Body of pancreas (tissue), 4 donors: ENCODE measurements around the gene BCKDK. TPM values are rescaled to one million over a fixed set of nuclear protein-coding genes. Genes with fewer than 3 reads are reported as not detected.

Source experiments
- ATAC-seq: fragments of 150-250 bp; one replicate; pipeline ENCODE4 v1.9.1; 2016
- DNase-seq, 4 donors: peaks; one replicate each; pipeline ENCODE4 v3.0.0-alpha.2; 2019
- H3K27ac ChIP-seq, 4 donors: fragments of 200-600 bp; sonication (generic); 1 replicate in 3 of 4; 2 replicates in 1 of 4; pipeline versions ENCODE4 v1.5.1 to v1.6.1; 2016 to 2019; ENCODE audit warnings: mild to moderate bottlenecking in 1 of 4, mixed read lengths in 1 of 4, moderate library complexity in 1 of 4
- H3K27me3 ChIP-seq, 2 donors: fragments of 200-600 bp; sonication (generic); one replicate each; pipeline ENCODE4 v1.6.0; 2016; ENCODE audit warnings: mild to moderate bottlenecking in 1 of 2
- H3K36me3 ChIP-seq, 2 donors: fragments of 200-600 bp; sonication (generic); replicated peaks in 1 of 2; 2 replicates each; pipeline ENCODE4 v1.5.1; 2016; ENCODE audit warnings: low read depth in 2 of 2; ENCODE audit not compliant: insufficient read depth in 1 of 2
- H3K4me1 ChIP-seq: fragments of 200-600 bp; sonication (generic); one replicate; pipeline ENCODE4 v1.6.0; 2016
- H3K4me3 ChIP-seq, 2 donors: fragments of 200-600 bp; sonication (generic); 1 replicate in 1 of 2; 2 replicates in 1 of 2; pipeline ENCODE4 v1.5.1; 2016 to 2019
- H3K9me3 ChIP-seq, 3 donors: fragments of 200-600 bp; sonication (generic); 1 replicate in 2 of 3; 2 replicates in 1 of 3; pipeline ENCODE4 v1.5.1; 2016
- POLR2A ChIP-seq, 3 donors: fragments of 450-650 bp; IDR thresholded peaks; one replicate each; pipeline ENCODE4 v1.6.1; 2016; ENCODE audit warnings: antibody characterized with exemption in 3 of 3, mild to moderate bottlenecking in 2 of 3
- WGBS, 2 donors: methylation state at CpG; one replicate each; pipeline ENCODE4 v1.1.5; 2017; 5-methylcytosine and 5-hydroxymethylcytosine counted together
- intact Hi-C: fragments of 100-400 bp; cut with DNase I; formaldehyde crosslinking; loops from one replicate; pipeline ENCODE4 v1.15.1; 2023
- total RNA-seq, 2 donors: library from RNA; depleted of rRNA; stranded (reverse); fragments of >200 nt; gene quantifications; one replicate each; pipeline ENCODE4 v1.1.0, GENCODE V29; 2016
- TF ChIP-seq, protein P1 (sequence below), 7 experiments: fragments of 450-650 bp in 4 of 7; fragments of 200-600 bp in 3 of 7; sonication (generic) in 3 of 7; IDR thresholded peaks; one replicate each; pipeline ENCODE4 v1.5.1; 2016 to 2019; ENCODE audit warnings: antibody characterized with exemption in 7 of 7

BCKDK gene
- total RNA-seq, 2 donors from 2014 or later = 33.9 to 61.7 TPM

DNA sequence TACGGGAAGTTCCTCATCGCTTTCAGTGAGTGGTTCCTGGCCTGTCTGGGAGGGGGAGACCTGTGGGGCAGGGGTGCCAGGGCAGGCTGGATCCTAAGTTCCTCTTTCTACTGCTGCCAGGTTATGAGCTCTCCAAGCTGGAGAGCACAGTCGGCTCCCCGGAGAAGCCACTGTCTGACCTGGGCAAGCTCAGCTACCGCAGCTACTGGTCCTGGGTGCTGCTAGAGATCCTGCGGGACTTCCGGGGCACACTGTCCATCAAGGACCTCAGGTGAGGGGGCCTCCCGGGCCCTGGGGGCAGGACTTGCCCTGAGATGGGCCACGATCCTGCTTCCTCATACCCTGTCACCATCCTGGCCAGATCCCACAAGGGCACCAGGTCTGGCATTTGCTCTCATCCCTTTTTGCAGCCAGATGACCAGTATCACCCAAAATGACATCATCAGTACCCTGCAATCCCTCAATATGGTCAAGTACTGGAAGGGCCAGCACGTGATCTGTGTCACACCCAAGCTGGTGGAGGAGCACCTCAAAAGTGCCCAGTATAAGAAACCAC lies 22.2 kb downstream of the BCKDK start:
- Histone ChIP-seq H3K4me1 (peaks cover 71% of the 10 kb centered on the region), H3K36me3 (peaks cover 0 to 4% of the 10 kb centered on the region in 2 donors), H3K4me3 (no peak overlapping the region), H3K27me3 (no peaks in the 10 kb centered on the region), H3K9me3 (no peaks in the 10 kb centered on the region), H3K27ac (peak overlapping the region; percentile 89 to 98 (median 94))
- 34 to 42% methylated on average over 4 to 10 of the region's 10 CpGs for WGBS, 2 donors
- peak in 3 of 4 donors; percentile 58 to 65 (median 62) for DNase-seq
- TF ChIP-seq POLR2A (IDR thresholded peaks at IDR 0.05) = no peak
- TF ChIP-seq, protein P1, sequence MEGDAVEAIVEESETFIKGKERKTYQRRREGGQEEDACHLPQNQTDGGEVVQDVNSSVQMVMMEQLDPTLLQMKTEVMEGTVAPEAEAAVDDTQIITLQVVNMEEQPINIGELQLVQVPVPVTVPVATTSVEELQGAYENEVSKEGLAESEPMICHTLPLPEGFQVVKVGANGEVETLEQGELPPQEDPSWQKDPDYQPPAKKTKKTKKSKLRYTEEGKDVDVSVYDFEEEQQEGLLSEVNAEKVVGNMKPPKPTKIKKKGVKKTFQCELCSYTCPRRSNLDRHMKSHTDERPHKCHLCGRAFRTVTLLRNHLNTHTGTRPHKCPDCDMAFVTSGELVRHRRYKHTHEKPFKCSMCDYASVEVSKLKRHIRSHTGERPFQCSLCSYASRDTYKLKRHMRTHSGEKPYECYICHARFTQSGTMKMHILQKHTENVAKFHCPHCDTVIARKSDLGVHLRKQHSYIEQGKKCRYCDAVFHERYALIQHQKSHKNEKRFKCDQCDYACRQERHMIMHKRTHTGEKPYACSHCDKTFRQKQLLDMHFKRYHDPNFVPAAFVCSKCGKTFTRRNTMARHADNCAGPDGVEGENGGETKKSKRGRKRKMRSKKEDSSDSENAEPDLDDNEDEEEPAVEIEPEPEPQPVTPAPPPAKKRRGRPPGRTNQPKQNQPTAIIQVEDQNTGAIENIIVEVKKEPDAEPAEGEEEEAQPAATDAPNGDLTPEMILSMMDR (IDR thresholded peaks at IDR 0.05) = no peak
- ATAC-seq = peak; percentile 25
- intact Hi-C loops = no loop called here

DNA sequence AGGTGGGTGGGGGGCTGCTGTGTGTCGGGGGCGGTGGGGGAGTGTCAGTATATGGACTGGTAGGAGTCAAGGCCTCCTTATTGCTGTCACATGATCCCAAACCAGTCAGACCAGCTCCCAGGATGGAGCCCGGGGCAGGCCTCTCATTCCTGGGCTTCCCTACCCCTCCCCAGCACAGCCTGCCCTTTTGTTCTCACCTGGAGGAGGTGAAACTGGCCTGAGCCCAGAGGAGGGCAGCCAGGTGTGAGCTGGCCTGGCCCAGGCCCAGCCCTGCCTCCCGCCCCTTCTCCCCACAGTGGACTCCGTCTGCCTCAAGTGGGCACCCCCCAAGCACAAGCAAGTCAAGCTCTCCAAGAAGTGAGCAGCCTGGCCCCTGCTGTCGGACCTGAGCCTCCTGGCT lies 22.7 kb downstream of the BCKDK start:
- H3K4me3 ChIP-seq = no peak overlapping the region
- peak; percentile 82 for ATAC-seq

DNA sequence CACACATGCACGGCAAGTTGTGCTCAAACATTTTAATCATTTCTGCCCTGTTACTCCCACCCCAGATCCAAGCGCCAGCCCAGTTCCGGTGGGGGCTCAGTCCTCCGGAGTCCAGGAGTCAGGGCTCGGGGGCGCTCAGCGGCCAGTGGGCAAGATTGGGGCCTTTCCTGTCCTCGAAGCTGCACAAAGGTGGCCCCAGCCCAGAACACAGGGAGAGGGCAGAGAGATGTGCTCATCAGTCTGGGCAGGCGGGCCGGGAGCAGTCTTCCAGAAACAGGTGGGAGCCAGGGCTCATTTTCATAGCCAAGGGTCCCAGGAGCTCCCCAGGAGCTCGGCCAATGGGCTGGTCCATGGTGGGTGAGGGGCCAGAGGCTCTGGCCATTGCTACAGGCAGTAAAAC lies 23.2 kb downstream of the BCKDK start:
- Histone ChIP-seq H3K4me3 (no peak overlapping the region), H3K9me3 (no peaks in the 10 kb centered on the region), H3K27me3 (no peaks in the 10 kb centered on the region), H3K27ac (peak overlapping the region; percentile 89 to 98 (median 94)), H3K4me1 (peaks cover 79% of the 10 kb centered on the region), H3K36me3 (peaks cover 0 to 4% of the 10 kb centered on the region in 2 donors)
- intact Hi-C loops = no loop called here
- DNase-seq (peak in 1 of 4 donors; percentile 34), ATAC-seq (no peak)
- no peak for TF ChIP-seq POLR2A (IDR thresholded peaks at IDR 0.05)
- TF ChIP-seq, protein P1 (IDR thresholded peaks at IDR 0.05) = no peak
- WGBS, 2 donors = 69 to 73% methylated on average over 10 to 11 of the region's 11 CpGs

More for the DNA sequence above, 22.7 kb downstream of the BCKDK start:
- WGBS, 2 donors = 8 to 19% methylated on average over 3 to 6 of the region's 6 CpGs
- no peaks in the 10 kb centered on the region for H3K27me3 ChIP-seq
- peaks cover 74% of the 10 kb centered on the region for H3K4me1 ChIP-seq
- H3K27ac ChIP-seq = peak overlapping the region; percentile 89 to 98 (median 94)
- peak; percentile 95 to 98 (median 98) for DNase-seq
- intact Hi-C loops = no loop called here
- no peaks in the 10 kb centered on the region for H3K9me3 ChIP-seq
- H3K36me3 ChIP-seq = peaks cover 0 to 4% of the 10 kb centered on the region in 2 donors
- TF ChIP-seq, protein P1 (IDR thresholded peaks at IDR 0.05) = peak in 1 of 7 experiments; percentile 9
- peak in 2 of 3 donors; percentile 20 to 23 for TF ChIP-seq POLR2A (IDR thresholded peaks at IDR 0.05)

DNA sequence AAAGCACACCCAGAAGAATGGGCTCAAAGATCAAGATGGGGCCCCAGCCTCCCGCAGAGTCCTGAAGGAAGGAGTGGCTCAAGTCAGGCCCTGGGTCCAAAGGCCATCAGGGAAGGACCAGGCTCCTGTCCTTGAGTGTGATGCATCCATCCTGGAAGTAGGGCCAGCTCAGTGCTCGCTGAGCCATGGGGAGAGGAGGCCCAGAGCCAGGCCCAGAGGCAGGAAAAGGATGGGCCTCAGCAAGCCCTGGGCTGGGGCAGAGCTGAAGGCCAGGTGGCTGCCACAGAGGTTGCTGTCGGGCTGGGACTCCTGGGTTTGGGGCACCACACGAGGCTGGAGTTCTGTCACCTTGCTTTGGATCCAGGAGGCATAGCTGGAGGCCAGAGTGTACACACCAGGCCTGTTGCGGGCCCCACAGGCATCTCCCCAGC lies 23.7 kb downstream of the BCKDK start:
- TF ChIP-seq POLR2A (IDR thresholded peaks at IDR 0.05) = no peak
- TF ChIP-seq, protein P1 (IDR thresholded peaks at IDR 0.05) = no peak
- WGBS, 2 donors = 53 to 70% methylated on average over 3 to 5 of the region's 5 CpGs
- ATAC-seq (no peak), DNase-seq (peak in 2 of 4 donors; percentile 25 to 48)
- no peak overlapping the region for H3K4me3 ChIP-seq
- H3K36me3 ChIP-seq = peaks cover 0 to 4% of the 10 kb centered on the region in 2 donors
- intact Hi-C loops = no loop called here
- H3K27ac ChIP-seq = peak overlapping the region; percentile 89 to 98 (median 94)
- no peaks in the 10 kb centered on the region for H3K27me3 ChIP-seq
- no peaks in the 10 kb centered on the region for H3K9me3 ChIP-seq
- peaks cover 80% of the 10 kb centered on the region for H3K4me1 ChIP-seq
